ENCODE measurements around the gene PDE8A. TPM values are rescaled to one million over a fixed set of nuclear protein-coding genes. Genes with fewer than 3 reads are reported as not detected.

PDE8A gene
- total and polyA plus RNA-seq, 2 donors (not counting 3 experiments of a cell fraction or from before 2014, with no cell fraction given), result 21.3 to 45.7 TPM

DNA sequence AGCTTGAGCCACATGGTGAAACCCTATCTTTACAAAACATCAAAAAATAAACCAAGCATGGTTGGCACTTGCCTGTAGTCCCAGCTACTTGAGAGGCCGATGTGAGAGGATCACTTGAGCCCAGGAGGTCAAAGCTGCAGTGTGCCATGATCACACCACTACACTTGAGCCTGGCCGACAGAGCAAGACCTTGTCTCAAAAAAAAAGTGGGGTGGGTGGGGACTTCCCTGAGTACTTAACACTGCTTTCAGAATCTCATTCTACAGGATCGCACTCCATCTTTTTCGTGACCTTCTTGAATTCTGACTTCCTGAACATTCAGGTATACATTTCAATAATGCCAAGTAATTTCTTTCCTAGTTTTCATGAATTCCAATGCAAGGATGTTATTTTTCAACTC, 91.3 kb downstream of the PDE8A start:
- no peak for DNase-seq (ENCODE audit: low read depth, low spot score)
- ChIA-PET CTCF (interaction anchor here (1.0 kb wide), 1 partner anchor 24 kb away, joined by 3 read pairs; no protein-coding TSS in a partner anchor), POLR2A (no interaction called here)
- Histone ChIP-seq H3K27ac (ENCODE audit: insufficient read depth, low read depth, low read length) (no peak overlapping the region), H3K4me1 (ENCODE audit: control insufficient read depth, extremely low read depth, insufficient read depth, low read length) (no peaks in the 10 kb centered on the region), H3K9ac (replicated peaks; ENCODE audit: extremely low read depth, insufficient read depth, low read length) (no peak overlapping the region), H3K9me1 (replicated peaks; ENCODE audit: control insufficient read depth, extremely low read depth, insufficient read depth, low read length) (no peaks in the 10 kb centered on the region), H2AFZ (ENCODE audit: low read depth, low read length) (no peak overlapping the region), H3K4me2 (ENCODE audit: insufficient read depth, low read length) (no peak overlapping the region), H3K27me3 (ENCODE audit: control insufficient read depth in 2 of 2, insufficient read depth in 2 of 2, low read length in 2 of 2) (no peaks in the 10 kb centered on the region), H3K36me3 (ENCODE audit: control insufficient read depth in 2 of 2, extremely low read depth in 1 of 2, insufficient read depth in 2 of 2, low read length in 2 of 2) (peaks cover 0 to 6% of the 10 kb centered on the region in 2 experiments), H4K20me1 (replicated peaks; ENCODE audit: control insufficient read depth, extremely low read depth, insufficient read depth, low read length) (no peaks in the 10 kb centered on the region), H3K4me3 (replicated peaks in 1 of 3; ENCODE audit: insufficient read depth in 1 of 3, low read depth in 1 of 3, low read length in 3 of 3) (no peak overlapping the region), H3K9me3 (replicated peaks; ENCODE audit: control insufficient read depth, insufficient read depth, low read length) (no peaks in the 10 kb centered on the region), H3K79me2 (ENCODE audit: control insufficient read depth, insufficient read depth, low read length) (no peaks in the 10 kb centered on the region)
- no TSS peak for BruUV-seq (replicated peaks)
- peak; percentile 54 for FAIRE-seq
- dilution Hi-C loops (cut with MboI; ENCODE audit: extremely low pct_ligation_motif_present, low sequenced_read_pairs) (no loop called here), intact Hi-C loops (cut with micrococcal nuclease) (no loop called here)
- TF ChIP-seq EZH2 (IDR thresholded peaks at IDR 0.05; ENCODE audit: borderline replicate concordance, low read depth, low read length, severe bottlenecking) (no peak), GATA2 (IDR thresholded peaks at IDR 0.05; ENCODE audit: insufficient read depth, insufficient read length, low read depth, low read length) (no peak), MYC (IDR thresholded peaks at IDR 0.05; ENCODE audit: low read depth, low read length) (no peak), FOS (IDR thresholded peaks at IDR 0.05; ENCODE audit: borderline replicate concordance, insufficient read depth, low read length) (no peak), POLR2A (IDR thresholded peaks at IDR 0.05; ENCODE audit: low read depth, low read length) (no peak), POLR2AphosphoS5 (IDR thresholded peaks at IDR 0.05; ENCODE audit: insufficient read depth, low read depth, low read length) (no peak), MAX (IDR thresholded peaks at IDR 0.05; ENCODE audit: insufficient read depth, insufficient read length) (no peak), JUN (IDR thresholded peaks at IDR 0.05; ENCODE audit: borderline replicate concordance, insufficient read depth, insufficient read length, low read depth) (no peak)
- TF ChIP-seq, protein P1, sequence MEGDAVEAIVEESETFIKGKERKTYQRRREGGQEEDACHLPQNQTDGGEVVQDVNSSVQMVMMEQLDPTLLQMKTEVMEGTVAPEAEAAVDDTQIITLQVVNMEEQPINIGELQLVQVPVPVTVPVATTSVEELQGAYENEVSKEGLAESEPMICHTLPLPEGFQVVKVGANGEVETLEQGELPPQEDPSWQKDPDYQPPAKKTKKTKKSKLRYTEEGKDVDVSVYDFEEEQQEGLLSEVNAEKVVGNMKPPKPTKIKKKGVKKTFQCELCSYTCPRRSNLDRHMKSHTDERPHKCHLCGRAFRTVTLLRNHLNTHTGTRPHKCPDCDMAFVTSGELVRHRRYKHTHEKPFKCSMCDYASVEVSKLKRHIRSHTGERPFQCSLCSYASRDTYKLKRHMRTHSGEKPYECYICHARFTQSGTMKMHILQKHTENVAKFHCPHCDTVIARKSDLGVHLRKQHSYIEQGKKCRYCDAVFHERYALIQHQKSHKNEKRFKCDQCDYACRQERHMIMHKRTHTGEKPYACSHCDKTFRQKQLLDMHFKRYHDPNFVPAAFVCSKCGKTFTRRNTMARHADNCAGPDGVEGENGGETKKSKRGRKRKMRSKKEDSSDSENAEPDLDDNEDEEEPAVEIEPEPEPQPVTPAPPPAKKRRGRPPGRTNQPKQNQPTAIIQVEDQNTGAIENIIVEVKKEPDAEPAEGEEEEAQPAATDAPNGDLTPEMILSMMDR (IDR thresholded peaks at IDR 0.05; ENCODE audit: extremely low read depth in 1 of 2, insufficient read depth in 1 of 2, low read depth in 1 of 2, low read length in 2 of 2), result no peak
